RPMI8226 (cell line): ENCODE results near the gene PODXL.

Source experiments
- DNase-seq: peaks from one replicate; pipeline ENCODE4 v3.0.0-alpha.2; 2015

PODXL gene

DNA sequence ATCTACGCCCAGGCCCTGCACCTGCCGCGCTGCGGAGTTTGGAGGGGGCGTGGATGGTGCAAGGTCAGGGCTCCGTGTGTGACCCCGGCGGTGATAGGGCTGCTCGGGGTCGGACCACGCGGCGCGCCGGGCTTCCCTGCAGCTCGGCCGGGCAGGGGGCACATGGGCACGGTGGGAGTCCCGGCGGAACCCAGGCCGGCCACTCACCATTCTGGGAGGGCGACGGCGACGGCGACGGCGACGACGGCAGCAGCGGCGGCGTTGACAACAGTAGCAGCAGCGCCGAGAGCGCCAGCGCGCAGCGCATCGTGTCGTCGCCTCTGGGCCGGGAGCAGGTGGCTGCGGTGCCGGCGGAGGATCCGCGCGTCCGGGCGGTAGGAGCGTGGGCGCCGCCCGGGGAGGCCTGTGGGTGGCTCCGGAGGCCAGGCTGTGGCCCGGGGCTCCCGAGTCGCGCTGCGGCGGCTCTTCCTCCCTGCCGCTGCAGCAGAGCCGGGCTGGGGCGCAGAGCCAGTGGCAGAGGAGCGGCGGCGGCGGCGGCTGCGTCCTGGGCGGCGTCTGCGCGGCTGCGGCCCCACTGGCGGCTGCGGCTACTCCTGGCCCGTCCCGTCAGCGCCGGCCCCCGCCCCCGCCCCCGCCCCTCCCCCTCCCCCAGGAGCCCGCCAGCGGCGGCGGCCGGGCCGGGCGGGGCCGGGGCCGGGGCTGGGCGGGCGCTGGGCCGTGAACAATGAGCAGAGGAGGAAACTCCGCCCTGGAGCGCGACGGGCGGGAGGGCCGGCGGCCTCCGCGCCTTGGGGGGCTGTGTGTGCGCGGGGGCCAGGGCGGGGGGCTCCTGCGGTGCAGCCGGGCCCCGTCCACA is at the start of gene PODXL:
Gene PODXL, minus strand, starts transcription at position 576 of the 856 bp plus-strand sequence. Its CDS starts 269 bp downstream, at position 307.
- peak; percentile 86 for DNase-seq

DNA sequence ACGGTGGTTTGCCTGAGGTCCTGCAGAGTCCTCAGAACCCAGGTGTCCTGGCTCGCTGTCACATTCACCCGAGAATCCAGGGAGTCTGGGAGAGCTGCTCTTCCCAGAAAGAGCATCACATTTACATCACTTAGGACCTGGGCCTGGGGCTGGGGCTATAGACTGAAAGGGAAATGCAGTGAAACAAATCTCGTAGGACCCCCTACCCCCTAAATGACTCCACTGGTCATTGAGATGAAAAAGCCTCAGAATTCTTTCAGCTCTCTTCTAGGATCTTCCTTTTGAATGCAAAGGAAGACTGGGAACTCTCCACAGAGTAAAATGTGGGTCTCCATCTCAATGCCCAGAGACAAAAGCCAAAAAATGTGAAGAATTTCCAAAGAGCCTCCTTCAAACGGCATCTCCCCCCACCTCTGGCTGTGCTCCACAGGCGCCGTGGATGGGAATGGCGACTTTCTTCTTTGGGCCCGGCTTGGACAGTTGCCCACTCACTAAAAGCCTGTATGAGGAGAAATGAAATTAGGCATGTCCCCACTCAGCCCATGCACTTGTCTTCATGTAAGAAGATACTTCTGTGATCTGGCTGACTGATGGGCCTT is 49.0 kb upstream of the PODXL start:
- DNase-seq = no peak

- no peak for DNase-seq
These were observed 48.4 kb upstream of the PODXL start for GRCh38 chr7:131604841-131605279.

- DNase-seq = no peak
These were observed 47.5 kb upstream of the PODXL start for GRCh38 chr7:131603932-131604331.

- DNase-seq = no peak
These were observed 46.6 kb upstream of the PODXL start for GRCh38 chr7:131602994-131603372.

DNA sequence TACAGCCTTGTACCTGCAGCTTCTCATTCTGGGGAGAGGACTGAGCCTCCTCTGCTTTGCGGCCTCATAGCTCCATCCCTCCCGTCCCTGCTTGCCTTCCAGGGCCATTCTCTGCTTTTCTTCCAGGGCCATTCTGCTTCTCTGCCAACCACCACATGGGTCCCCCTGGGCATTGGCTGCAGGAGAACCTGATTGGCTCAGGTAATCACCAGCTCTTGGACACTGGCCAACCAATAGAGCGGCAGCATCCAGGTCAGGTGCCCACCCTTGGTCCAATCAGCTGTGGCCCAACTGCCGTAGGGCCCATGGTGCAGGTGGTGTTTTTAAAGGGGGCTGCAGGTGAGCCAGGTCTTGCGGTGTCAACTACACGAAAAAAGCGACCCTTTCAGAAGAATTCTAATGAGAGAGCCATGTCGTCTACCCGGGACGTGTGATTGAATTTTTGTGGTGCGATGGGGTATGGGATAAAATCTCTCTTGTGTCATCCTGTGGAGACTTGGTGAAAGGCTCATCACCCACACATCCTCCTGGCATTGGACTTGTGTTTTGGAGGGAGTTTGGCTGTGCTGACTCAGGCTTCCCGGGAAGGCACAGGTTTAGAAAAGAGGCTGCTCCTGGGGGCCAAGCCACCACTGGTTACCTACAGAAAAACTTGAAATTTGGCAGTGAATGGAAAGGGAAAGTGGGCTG is 46.0 kb upstream of the PODXL start:
- no peak for DNase-seq

GRCh38 chr7:131600085-131600881 is 43.9 kb upstream of the PODXL start:
- DNase-seq = no peak

DNA sequence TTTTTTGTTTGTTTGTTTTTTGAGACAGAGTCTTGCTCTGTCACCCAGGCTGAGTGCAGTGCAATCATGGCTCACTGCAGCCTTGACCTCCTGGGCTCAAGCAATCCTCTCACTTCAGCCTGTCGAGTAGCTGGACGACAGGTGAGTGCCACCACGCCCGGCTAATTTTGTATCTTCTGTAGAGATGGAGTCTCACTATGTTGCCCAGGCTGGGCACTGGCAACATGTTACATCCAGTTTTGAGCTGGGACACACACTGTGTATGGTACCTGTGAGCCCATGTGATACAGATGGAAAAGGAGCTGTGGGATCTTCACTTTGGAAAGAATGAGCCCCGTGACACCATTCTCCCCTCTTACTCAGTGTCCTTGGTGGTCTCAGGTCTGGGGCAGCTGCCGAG is 40.4 kb upstream of the PODXL start:
- DNase-seq = no peak

GRCh38 chr7:131595699-131596098 is 39.3 kb upstream of the PODXL start:
- DNase-seq = no peak

DNA sequence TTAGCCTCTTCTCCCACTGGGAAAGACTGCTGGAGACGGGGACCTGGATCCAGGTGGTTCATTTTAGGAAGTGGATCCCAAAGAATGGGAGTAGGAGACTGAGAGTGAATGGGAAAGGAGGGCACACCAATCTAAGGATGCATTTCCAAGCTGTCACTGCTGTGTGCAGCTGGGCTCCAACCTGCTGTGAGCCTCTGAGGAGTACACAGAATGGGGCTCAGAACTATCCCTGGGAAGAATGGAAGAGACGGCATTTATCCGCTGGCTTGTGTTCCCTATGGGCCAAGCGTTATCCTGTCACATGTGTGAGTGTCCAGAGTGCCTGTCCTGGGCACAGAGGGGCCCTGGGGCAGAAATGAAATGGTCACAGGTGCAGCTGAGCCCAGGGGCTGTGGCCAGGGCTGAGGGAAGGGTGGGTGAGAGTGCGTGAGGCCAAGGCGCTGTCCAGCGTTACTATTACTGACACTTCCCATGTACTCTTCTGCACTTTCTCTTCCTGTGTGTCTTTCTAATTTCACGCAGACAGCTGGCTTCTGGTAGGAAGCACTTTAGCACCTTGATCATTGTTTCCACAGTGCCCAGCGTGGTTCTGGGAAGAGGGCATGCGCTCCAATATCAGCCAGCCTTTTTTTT is 35.4 kb upstream of the PODXL start:
- no peak for DNase-seq

DNA sequence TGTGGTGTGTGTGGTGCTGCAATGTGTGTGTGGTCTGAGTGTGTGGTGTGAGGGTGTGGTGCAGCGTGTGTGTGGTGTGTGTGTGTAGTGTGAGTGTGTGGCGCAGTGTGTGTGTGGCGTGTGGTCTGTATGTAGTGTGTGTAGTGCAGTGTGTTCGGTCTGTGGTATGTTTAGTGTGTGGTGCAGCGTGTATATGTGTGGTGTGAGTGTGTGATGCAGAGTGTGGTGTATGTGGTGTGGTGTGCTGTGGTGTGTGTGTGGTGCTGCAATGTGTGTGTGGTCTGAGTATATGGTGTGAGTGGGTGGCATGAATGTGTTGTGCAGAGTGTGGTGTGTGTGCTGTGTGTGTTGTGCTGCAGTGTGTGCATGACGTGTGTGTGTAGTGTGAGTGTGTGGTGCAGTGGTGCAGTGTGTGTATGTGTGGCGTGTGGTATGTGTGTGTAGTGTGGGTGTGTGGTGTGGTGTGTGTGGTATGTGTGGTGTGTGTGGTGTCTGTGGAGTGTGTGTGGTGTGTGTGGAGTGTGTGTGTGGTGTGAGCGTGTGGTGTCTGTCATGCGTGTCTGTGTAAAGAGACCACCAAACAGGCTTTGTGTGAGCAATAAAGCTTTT is 31.0 kb upstream of the PODXL start:
- DNase-seq = no peak

- DNase-seq = no peak
These were observed 30.3 kb upstream of the PODXL start for GRCh38 chr7:131586759-131587158.

DNA sequence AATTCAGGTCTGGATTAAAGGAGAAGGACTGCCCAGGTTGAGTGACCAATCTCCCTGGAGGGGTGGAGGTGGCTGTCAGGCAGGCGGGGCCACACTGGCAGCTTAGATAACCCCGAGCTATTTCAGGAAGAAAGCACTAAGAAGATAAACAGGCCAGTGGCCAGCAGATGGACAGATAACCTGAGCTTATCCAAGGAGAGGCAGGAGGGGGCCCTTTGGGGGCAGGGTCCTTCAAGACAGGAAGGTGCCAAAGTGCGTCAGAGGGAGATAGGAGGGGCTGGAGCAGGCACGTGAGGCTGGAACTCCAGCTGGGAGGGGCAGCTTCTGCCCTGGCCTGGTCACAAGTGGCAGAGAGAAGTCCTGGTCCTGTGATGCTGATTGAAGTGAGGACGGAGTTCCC is 29.8 kb upstream of the PODXL start:
- DNase-seq = no peak

GRCh38 chr7:131583430-131583829 is 27.0 kb upstream of the PODXL start:
- no peak for DNase-seq

- no peak for DNase-seq
These were observed 25.0 kb upstream of the PODXL start for GRCh38 chr7:131581241-131582051.

DNA sequence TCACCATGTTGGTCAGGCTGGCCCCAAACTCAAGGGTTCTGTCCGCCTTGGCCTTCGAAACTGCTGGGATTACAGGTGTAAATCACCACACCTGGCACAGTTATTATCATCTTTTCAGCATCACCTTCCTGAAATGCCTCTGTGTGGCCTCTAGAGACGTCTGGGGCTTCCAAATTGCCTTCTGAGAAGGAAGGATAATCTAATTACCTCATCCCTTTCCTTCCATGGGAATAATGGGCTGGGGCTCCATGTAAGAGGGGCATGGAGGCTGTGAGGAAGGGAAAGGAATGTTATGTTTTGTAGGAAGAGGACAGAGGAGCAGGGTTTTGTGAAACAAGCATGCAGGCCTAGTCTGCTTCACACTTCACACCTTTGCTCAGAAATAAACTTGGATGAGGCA is 22.2 kb upstream of the PODXL start:
- no peak for DNase-seq

- DNase-seq = no peak
These were observed 18.3 kb upstream of the PODXL start for GRCh38 chr7:131574741-131575140.

DNA sequence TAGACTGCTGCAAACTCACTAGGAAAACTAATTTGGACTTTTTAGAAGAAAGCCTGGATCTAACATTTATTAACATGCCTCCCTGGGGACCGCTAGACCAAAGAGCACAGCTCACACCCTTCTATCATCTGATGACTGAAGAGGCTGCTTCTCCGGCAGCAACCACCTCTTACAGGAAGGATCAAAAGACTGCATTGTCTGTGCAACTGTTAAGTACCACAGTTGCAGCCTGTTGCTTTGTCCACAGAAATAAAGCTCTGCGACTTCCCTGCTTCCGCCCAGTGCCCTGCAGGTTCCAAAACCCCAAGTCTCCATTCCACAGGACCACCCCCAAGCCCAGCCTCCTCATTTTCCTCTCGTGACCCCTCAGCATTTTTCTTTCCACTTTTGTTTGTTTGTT is 14.0 kb upstream of the PODXL start:
- no peak for DNase-seq

DNA sequence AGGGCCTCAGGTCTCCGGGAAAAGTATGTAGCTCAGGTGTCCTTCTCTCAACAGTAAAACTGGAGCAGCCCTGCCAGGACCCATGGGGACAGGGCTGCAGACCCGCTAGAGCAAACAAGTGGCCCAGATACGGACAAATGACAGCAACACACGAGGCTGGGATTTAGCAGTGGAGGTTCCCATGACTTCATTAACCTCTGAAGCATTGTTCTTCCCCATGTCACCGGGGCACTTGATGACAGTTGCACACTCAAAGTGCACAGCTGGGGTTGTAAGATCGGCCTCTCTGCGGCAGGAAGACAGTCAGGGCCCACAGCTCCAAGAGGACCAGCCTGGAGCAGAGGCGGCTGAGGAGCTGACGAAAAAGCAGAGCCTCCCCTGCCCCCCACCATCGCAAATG is 12.5 kb upstream of the PODXL start:
- no peak for DNase-seq

DNA sequence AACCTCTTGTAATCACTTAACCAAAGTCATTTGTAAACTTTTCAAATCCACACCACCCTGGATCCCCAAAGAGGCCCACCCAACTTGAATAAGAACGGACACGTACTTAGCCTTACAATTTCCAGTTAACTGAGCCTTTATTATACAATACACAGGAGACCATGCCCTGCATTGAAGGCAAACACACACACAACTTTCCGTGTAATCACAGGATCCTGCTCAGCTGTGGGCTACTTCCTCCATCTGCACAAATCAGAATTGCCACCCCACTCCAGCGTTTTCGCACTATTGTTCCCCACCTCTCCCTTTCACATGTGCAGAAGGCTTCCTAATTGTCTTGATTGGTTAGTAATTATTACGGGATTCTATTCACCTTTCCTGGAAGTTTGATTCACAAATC is 12.1 kb upstream of the PODXL start:
- DNase-seq = no peak

DNA sequence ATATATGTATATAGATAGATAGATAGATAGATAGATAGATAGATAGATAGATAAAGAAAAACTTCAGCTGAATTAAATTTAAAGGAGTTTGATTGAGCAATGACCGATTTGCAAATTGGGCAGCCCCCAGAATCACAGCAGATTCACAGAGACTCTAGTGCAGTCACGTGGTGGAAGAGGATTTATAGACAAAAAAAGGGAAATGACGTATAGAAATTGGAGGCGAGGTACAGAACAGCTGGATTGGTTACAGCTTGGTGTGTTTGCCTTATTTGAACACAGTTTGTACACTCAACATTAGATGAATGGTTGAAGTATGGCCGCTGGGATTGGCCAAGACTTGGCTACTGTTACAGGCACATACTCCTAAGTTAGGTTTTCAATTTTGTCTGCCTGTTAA is 8.2 kb upstream of the PODXL start:
- DNase-seq = peak; percentile 25
